GM19193 (cell line): ENCODE measurements around the gene TPST2.

ENCODE experiments used
- POLR2A ChIP-seq: IDR thresholded peaks from 4 replicates; pipeline ENCODE4 v1.6.1; 2011; ENCODE audit not compliant: insufficient read depth, insufficient read length; ENCODE audit errors: extremely low read depth

TPST2 gene

DNA sequence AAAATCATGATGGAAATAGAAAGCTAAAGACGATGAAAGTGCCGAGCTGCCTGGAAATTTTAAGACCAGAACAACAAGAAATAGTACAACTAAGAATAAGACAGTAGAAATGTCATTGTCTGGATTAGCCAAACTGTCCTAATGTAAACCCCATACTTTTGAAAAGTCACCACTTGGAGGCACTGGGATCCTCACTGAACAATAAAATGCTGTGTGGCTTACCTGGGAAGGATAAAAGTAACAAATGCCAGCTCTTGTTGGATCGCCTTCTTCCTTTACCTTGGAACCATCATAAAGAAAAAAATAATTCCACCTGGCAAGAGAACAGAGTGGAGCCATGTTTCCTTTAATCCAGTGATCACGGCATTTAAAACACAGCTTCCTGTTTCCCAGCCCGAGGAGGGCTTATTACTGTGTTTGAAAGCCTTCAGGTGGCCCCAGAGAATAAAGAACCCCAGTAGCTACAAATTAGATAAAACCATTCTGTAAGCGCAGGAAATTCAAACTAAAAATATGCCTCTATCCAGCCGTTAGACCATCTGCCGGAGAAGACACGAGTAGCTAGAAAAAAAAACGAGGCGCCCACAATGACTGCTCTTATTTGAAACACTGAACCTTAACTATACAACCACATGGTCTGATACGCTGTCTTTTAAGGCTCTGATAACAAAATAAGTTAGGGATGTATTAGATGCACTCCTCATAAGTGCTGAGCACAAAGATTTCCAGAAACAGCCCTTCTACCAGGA, 110.7 kb downstream of the TPST2 start:
- TF ChIP-seq POLR2A: no peak

DNA sequence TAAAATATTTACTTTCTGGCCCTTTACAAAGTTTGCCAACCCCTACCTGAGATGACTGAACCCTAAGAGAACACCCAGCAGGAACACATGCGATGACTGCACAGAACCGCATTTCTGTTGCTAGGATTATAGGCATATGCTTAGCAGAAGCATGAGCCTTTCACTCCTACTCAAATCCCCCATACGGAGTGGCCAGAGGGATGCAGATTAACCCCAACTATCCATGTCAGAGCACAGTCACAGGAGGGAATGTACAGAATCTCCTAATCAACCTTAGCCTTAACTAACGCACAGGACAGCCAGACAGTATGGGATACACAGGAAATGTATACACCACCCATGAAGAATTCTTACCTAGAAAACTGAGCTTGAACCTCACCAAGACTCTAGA, 112.6 kb downstream of the TPST2 start:
- no peak for TF ChIP-seq POLR2A

DNA sequence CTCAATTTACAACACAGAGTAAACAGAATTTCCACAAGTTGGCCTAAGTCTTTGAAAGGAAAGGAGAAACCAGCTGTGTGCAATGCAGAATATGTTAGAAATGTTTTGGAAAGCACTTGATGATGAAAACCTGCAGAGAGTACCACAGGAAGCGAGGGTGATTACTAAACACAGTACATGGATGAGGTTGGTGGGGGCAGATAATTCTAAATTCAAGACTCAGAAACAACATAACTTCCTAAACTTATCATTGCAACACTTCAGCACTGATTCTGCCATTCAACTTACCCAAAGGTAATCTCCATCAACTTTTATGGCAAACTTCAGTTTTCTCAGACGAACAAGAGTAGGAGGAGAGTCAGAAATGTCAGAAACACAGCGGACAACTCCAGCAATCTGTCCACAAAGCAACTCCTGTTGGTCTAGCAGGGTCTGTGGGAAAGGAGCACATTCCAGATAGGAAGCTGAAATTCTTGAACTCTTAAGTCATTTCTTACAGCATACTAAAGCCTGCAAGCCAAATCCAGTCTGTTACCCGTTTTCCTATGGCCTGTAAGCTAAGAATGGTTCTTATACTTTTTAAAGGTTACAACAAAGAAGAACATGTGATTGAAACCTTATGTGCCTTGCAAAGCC, 113.1 kb downstream of the TPST2 start:
- no peak for TF ChIP-seq POLR2A

DNA sequence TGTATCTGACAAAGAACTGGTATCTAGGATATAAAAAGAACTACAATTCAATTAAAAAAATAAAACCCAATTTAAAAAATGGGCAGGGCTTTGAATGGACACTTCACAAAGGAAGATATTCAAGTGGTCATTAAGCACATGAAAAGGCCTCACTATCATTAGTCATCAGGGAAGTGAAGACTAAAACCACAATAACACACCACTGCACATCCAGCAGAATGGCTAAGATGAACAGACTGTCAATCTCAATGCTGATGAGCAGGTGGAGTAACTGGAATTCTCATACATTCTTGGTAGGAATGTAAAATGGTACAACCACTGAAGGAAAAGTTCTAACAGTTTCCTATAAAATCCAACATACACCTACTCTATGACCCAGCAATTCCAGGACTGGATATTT, 115.2 kb downstream of the TPST2 start:
- no peak for TF ChIP-seq POLR2A
